DMS 273 (cell line): ENCODE measurements around the gene CTU2.

ENCODE experiments used
- DNase-seq: peaks from one replicate; lab custom pipeline; 2025; ENCODE audit not compliant: unreplicated experiment; lab: John Stamatoyannopoulos, UW

The CTU2 gene

GRCh38 chr16:88696441-88696840 lies 9.9 kb upstream of the CTU2 start:
- no peak for DNase-seq

GRCh38 chr16:88697116-88697830 lies 9.0 kb upstream of the CTU2 start:
- DNase-seq = no peak

- no peak for DNase-seq
These were observed 8.3 kb upstream of the CTU2 start for GRCh38 chr16:88697831-88698615.

- DNase-seq = no peak
These were observed 7.7 kb upstream of the CTU2 start for GRCh38 chr16:88698646-88699045.

GRCh38 chr16:88699180-88699579 lies 7.1 kb upstream of the CTU2 start:
- no peak for DNase-seq

GRCh38 chr16:88700322-88700635 lies 6.0 kb upstream of the CTU2 start:
- DNase-seq = no peak

- no peak for DNase-seq
These were observed 5.4 kb upstream of the CTU2 start for GRCh38 chr16:88700636-88701482.

- DNase-seq = no peak
These were observed 4.5 kb upstream of the CTU2 start for GRCh38 chr16:88701581-88702370.

GRCh38 chr16:88702371-88703210 lies 3.7 kb upstream of the CTU2 start:
- DNase-seq = no peak

- no peak for DNase-seq
These were observed 2.6 kb upstream of the CTU2 start for GRCh38 chr16:88703486-88704309.

GRCh38 chr16:88705076-88705684 lies 1.1 kb upstream of the CTU2 start:
- DNase-seq = peak; percentile 49

GRCh38 chr16:88705801-88706228 lies 488 bp upstream of the CTU2 start:
- DNase-seq = peak; percentile 49

- peak; percentile 59 for DNase-seq
These were observed 893 bp downstream of the CTU2 start for GRCh38 chr16:88706965-88707826.

GRCh38 chr16:88710556-88710955 lies 4.3 kb downstream of the CTU2 start:
- DNase-seq = no peak

GRCh38 chr16:88711750-88712340 lies 5.5 kb downstream of the CTU2 start:
- no peak for DNase-seq

GRCh38 chr16:88712362-88712979 lies 6.2 kb downstream of the CTU2 start:
- no peak for DNase-seq

GRCh38 chr16:88713054-88713453 lies 6.8 kb downstream of the CTU2 start:
- DNase-seq = no peak
